Gastroesophageal sphincter (tissue), 3 donors: ENCODE results near the gene MB21D2.

Experiments
- EP300 ChIP-seq: sonication (generic); formaldehyde crosslinking; IDR thresholded peaks from one replicate; pipeline ENCODE4 v1.6.1; 2017; ENCODE audit warnings: antibody characterized with exemption, mild to moderate bottlenecking
- POLR2A ChIP-seq, 2 donors: fragments of 450-650 bp; IDR thresholded peaks; one replicate each; pipeline ENCODE4 v1.6.1; 2017; ENCODE audit warnings: antibody characterized with exemption in 2 of 2, mild to moderate bottlenecking in 2 of 2, moderate library complexity in 1 of 2
- POLR2AphosphoS5 ChIP-seq: sonication (generic); formaldehyde crosslinking; IDR thresholded peaks from one replicate; pipeline ENCODE4 v1.6.1; 2017; ENCODE audit warnings: antibody characterized with exemption
- TF ChIP-seq, protein P1 (sequence below), 4 experiments: fragments of 200-600 bp in 2 of 4; fragments of 450-650 bp in 2 of 4; sonication (generic) in 1 of 4; IDR thresholded peaks; one replicate each; pipeline ENCODE4 v1.5.1; 2017 to 2019; ENCODE audit warnings: antibody characterized with exemption in 4 of 4, mild to moderate bottlenecking in 2 of 4, moderate library complexity in 2 of 4

DNA sequence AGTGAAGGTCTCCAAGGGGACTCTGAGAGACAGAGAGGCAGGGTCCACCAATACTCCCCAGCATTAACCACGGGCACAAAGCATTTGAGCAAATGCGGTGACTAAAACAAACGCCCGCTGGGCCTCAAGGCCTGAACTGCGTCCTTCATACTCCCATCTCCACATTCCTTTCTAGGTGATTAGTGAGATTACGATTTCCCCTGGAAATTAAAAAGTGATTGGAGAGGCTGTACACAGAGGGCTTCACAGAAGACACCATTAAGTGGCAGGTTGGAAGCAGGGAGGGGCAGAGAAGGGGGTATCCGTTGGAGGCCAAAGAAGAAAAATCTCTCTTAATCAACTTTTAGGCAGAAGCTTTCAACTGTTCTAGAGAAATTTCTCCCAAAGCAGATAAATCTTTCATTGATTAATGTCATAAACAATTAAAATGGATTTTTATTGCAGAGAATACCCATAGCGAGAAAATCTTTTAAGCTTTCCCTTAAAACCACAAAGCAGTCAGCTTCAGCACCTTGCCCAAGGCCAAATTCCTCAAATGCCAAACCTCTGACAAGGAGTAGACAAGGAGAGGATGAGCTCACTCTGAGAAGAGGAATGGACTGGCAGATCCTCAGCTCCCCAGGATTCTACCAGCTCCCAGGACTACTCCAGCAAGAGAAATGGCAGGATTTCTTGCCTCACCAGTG lies 38.2 kb downstream of the MB21D2 start:
- TF ChIP-seq, protein P1, sequence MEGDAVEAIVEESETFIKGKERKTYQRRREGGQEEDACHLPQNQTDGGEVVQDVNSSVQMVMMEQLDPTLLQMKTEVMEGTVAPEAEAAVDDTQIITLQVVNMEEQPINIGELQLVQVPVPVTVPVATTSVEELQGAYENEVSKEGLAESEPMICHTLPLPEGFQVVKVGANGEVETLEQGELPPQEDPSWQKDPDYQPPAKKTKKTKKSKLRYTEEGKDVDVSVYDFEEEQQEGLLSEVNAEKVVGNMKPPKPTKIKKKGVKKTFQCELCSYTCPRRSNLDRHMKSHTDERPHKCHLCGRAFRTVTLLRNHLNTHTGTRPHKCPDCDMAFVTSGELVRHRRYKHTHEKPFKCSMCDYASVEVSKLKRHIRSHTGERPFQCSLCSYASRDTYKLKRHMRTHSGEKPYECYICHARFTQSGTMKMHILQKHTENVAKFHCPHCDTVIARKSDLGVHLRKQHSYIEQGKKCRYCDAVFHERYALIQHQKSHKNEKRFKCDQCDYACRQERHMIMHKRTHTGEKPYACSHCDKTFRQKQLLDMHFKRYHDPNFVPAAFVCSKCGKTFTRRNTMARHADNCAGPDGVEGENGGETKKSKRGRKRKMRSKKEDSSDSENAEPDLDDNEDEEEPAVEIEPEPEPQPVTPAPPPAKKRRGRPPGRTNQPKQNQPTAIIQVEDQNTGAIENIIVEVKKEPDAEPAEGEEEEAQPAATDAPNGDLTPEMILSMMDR (IDR thresholded peaks at IDR 0.05) = no peak
- no peak for TF ChIP-seq POLR2A (IDR thresholded peaks at IDR 0.05)
- no peak for TF ChIP-seq EP300
- TF ChIP-seq POLR2AphosphoS5 = no peak
